ENCODE results near the gene STARD9.
"Not testable (repeated sequence)": the region's sequence is repeated elsewhere in the genome, so short reads cannot be mapped to it uniquely, and the experiment has no call there.

The STARD9 gene

DNA sequence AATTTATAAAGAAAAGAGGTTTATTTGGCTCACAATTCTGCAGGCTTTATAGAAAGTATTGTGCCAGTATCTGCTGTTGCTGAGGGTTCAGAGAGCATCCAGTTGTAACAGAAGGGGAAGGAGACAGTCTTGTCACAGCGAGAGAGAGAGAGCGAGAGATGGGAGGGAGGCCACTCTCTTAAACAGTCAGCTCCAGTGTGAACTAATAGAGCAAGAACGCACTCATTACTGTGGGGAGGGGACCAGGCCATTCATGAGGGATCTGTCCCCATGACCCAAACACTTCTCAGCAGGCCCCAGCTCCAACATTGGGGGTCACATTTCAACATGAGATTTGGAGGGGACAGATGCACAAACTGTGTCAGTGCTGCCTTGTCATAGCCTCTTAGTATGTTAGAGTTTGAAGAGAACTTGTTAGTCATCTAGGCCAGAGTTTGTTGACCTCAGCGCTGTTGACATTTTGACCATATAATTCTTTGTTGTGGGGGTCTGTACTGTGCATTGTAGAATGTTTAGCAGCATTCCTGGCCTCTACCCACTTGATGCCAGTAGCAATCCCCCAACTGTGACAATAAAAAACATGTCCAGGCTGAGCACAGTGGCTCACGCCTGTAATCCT, 15.3 kb downstream of the STARD9 start:
- DNase-seq (ENCODE audit: low read depth) = no peak

GRCh38 chr15:42591238-42591934, 16.0 kb downstream of the STARD9 start:
- peak; percentile 65 for DNase-seq (ENCODE audit: low read depth)

- no peak for DNase-seq (ENCODE audit: low read depth)
These were observed 17.3 kb downstream of the STARD9 start for GRCh38 chr15:42592716-42593115.

DNA sequence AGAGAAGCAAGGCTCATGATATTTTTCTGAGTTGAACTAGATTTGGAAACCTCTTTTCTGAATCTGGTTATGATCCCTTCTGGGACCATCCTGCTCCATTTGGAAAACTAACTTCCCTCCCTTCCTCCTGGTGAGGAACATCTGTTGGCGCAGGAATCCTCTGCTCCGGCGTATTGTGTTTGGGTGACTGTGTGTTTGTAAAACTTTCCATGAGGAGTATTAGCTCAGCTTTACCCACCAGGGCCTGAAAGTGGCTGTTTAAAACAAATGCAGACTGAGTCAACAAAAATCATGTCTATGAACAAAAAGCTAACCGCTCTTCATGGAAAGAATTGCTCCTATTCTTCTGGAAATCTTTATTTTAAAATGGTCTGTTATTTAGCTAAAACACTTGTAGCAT, 17.7 kb downstream of the STARD9 start:
- peak; percentile 11 for DNase-seq (ENCODE audit: low read depth)

- no peak for DNase-seq (ENCODE audit: low read depth)
These were observed 18.7 kb downstream of the STARD9 start for GRCh38 chr15:42594095-42594494.

DNA sequence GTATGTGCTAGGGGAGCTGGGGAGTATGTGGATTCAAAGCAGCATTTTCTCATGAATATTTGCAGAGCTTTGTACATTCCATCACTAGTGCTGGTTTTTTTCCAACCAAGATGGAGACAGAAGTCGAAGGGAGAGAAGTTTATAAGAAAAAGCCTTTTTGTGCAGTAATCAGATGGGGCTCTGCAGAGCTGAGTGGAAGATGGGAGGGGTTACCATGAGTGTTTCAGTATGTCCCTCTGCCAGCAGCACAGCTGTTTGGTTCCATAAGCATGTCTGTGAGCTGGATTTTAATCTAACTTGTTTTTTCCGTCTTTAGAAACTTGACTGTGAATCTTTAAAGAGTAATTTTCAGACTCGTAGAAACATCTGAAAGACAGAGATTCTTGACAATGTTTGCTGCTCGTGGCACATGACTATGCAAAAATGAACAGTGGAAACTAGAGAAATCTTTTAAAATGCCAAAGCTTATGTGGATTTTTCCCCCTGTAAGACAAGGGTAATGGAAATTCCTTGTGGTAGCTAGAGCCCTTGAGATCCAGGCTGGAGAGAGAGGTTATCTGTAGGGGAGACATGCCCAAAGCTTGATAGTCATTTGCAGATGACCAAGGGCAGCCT, 20.3 kb downstream of the STARD9 start:
- DNase-seq (ENCODE audit: low read depth) = no peak

GRCh38 chr15:42601316-42601715, 25.9 kb downstream of the STARD9 start:
- not testable (repeated sequence) for DNase-seq (ENCODE audit: low read depth)

- DNase-seq (ENCODE audit: low read depth) = no peak
These were observed 27.1 kb downstream of the STARD9 start for GRCh38 chr15:42602501-42602900.

GRCh38 chr15:42603978-42604377, 28.6 kb downstream of the STARD9 start:
- DNase-seq (ENCODE audit: low read depth) = no peak

- peak; percentile 48 for DNase-seq (ENCODE audit: low read depth)
These were observed 29.7 kb downstream of the STARD9 start for GRCh38 chr15:42604894-42605744.

DNA sequence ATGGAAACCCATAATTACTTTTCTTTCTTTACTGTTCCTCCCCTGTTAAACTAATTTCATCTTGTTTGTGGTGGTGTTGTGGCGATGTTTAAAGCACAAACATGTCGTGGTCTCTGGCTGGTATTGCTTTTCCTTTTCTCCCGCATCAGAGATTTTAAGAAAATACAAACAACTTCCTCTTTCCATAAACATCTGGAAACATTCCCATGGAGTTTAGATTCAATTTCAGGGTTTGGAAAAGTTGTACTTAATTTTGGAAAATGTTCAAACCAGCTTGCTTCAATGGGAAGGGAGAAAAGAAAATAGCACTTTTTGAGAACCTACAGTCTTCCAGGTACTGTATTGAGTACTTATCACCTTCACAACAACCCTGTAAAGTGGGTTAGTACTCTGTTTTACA, 30.4 kb downstream of the STARD9 start:
- no peak for DNase-seq (ENCODE audit: low read depth)

- DNase-seq (ENCODE audit: low read depth) = no peak
These were observed 32.7 kb downstream of the STARD9 start for GRCh38 chr15:42608110-42608531.

DNA sequence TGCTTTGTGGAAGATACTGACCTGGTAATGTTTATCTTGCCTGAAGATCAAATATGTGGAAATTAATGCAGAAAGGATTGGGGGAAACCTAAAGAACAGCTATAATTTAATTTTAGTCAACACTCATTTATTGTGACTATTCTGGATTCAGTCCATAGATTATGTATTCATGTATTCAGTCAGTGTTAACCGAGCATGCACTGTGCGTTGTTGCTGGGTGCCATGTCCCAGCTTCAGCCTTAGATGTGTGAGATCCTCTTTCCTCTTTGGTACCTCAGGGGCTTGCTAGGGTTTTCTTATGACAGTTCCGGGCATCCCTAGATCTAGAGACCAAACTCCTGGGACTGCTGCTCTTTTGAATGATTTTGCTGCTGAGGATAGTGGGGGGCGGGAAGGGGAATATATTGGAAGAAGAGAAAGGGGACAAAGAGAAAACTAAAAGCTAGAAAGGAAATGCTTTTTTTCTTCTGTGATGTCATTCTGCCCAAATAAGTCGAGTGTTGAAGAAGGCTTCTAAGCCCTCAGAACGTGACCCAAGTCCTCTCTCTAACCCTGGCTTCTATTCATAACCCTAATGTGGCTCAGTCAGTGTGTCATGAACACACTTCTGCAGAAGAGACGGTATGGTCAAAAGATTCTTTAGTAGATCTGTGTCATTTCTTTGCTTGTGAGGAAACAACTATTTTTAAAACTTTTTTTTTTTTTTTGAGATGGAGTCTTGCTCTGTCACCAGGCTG, 33.5 kb downstream of the STARD9 start:
- no peak for DNase-seq (ENCODE audit: low read depth)

GRCh38 chr15:42611532-42611931, 36.1 kb downstream of the STARD9 start:
- DNase-seq (ENCODE audit: low read depth) = no peak

GRCh38 chr15:42612367-42612912, 37.0 kb downstream of the STARD9 start:
- DNase-seq (ENCODE audit: low read depth) = no peak

GRCh38 chr15:42616107-42616506, 40.7 kb downstream of the STARD9 start:
- no peak for DNase-seq (ENCODE audit: low read depth)

DNA sequence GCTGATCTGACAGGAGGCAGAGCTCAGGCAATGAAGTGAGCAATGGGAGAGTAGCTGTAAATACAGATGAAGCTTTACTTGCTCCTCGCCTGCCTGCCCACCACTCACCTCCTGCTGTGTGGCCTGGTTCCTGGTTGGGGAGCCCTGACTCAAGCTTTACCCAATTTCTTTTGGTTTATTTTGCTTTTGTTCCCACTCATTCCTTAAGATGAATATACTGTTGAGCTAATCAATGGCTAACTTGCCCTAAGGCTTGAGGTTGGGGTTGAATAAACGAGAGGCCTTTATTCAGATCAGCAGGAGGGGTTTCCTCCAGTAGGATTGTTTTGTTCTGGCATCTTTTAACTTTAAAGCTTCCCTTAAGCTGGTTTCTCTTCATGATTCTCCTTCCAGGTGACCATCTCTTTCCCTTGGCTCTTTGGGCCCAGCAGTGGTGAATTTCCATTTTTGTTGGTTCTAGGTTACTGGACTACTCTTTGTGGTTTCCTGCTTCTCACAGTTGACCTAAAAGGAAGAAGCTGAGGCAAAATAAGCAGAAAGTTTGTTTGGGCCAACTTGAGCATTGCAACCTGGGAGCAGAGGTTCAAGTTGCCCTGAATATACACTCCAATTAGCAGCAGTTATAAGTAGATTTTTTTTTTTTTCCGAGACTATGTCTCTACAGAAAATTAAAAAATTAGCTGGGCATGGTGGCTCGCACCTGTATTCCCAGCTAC, 44.4 kb downstream of the STARD9 start:
- DNase-seq (ENCODE audit: low read depth) = no peak

GRCh38 chr15:42621386-42621785, 46.0 kb downstream of the STARD9 start:
- no peak for DNase-seq (ENCODE audit: low read depth)

DNA sequence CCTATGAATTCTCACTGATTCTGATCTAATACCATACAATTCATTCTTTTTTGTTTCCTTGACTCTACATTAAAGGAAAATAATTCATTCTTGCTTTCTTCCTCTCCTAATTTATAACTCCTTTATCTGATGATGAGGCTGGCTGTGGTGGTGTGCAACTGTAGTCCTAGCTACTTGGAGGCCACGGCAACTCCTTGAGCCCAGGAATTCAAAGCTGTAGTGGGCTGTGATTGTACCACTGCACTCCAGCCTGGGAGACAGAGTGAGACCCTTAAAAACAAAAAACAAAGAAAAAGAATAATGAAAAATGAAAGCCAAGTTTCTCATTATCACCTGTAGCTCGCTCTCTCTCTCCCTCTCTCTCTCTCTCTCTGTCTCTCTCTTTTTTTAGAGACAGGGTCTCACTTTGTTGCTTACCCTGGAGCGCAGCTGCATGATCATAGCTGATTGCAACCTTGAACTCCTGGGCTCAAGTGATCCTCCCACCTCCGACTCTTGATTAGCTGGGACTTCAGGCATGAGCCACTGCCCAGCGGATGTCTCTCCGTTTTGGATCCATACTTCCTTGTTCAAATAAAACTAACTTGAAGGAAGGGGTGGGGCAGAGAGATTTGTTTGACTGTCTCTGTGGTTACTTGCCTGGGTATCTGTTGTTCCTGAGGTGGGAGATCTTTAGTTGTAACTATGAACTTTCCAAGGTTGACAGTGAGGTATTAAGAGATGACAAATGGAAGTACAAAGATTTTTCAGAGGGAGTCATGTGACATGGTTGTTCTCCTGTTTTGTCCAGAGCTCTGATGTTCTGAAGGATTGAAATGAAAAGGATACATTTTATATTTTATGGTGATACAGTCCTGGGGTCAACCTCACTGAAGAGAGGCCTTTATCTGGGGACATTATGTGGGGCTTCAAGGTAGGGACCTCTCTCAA, 46.9 kb downstream of the STARD9 start:
- no peak for DNase-seq (ENCODE audit: low read depth)

- no peak for DNase-seq (ENCODE audit: low read depth)
These were observed 48.5 kb downstream of the STARD9 start for GRCh38 chr15:42623951-42624350.
